Lower lobe of right lung (tissue), 2 donors: ENCODE results near the gene BPIFB3. TPM values are rescaled to one million over a fixed set of nuclear protein-coding genes. Genes with fewer than 3 reads are reported as not detected.

Source experiments
- ATAC-seq, 2 donors: fragments of 200-7000 bp; cut with Tn5 transposase; one replicate each; pipeline ENCODE4 v1.9.1; 2020 to 2022; ENCODE audit warnings: mild to moderate bottlenecking in 2 of 2, moderate library complexity in 2 of 2
- DNase-seq: peaks from one replicate; pipeline ENCODE4 v3.0.0-alpha.2; 2020
- H3K27ac ChIP-seq: fragments of 200-600 bp; one replicate; pipeline ENCODE4 v1.8.0; 2022
- H3K27me3 ChIP-seq: fragments of 200-600 bp; one replicate; pipeline ENCODE4 v1.8.0; 2022; ENCODE audit warnings: low read depth
- H3K36me3 ChIP-seq: fragments of 200-600 bp; one replicate; pipeline ENCODE4 v1.8.0; 2022; ENCODE audit warnings: mild to moderate bottlenecking
- H3K4me1 ChIP-seq: fragments of 200-600 bp; one replicate; pipeline ENCODE4 v1.8.0; 2022
- H3K4me3 ChIP-seq: fragments of 200-600 bp; one replicate; pipeline ENCODE4 v1.8.0; 2022; ENCODE audit warnings: mild to moderate bottlenecking
- H3K9me3 ChIP-seq: fragments of 200-600 bp; one replicate; pipeline ENCODE4 v1.8.0; 2022
- CTCF ChIP-seq: fragments of 200-600 bp; IDR thresholded peaks from one replicate; pipeline ENCODE4 v1.8.0; 2022; ENCODE audit warnings: antibody characterized with exemption, mild to moderate bottlenecking
- intact Hi-C: fragments of 100-400 bp; cut with DNase I; formaldehyde crosslinking; loops from one replicate; pipeline ENCODE4 v1.11.0; 2022
- total RNA-seq: library from RNA; stranded (reverse); fragmentation: NEBNext Ultra II Directional; extraction: Animal tissue kit (Norgen Biotek cat#: 25700); gene quantifications from one replicate; pipeline ENCODE4 v1.2.1, GENCODE V29; 2021
- donor health status: DM: no; HTN: yes; CAD: no; lungs with severe emphysema.

The BPIFB3 gene
- total RNA-seq, 1 donor from 2014 or later, result not detected

GRCh38 chr20:33007376-33008335, 46.0 kb upstream of the BPIFB3 start, which contains the start of gene BPIFB2:
Gene BPIFB2, plus strand, starts transcription at chr20:33007704. Its CDS starts 871 bp downstream, at chr20:33008575.
- no peaks in the 10 kb centered on the region for H3K36me3 ChIP-seq
- H3K4me1 ChIP-seq, result no peaks in the 10 kb centered on the region
- H3K4me3 ChIP-seq, result no peak within 1 kb of the TSS
- intact Hi-C loops, result no loop called here
- no peaks in the 10 kb centered on the region for H3K27me3 ChIP-seq
- no peak for TF ChIP-seq CTCF
- no peak for ATAC-seq
- H3K9me3 ChIP-seq, result peaks cover 5% of the 10 kb centered on the region
- no peak within 1 kb of the TSS for H3K27ac ChIP-seq
- no peak for DNase-seq

DNA sequence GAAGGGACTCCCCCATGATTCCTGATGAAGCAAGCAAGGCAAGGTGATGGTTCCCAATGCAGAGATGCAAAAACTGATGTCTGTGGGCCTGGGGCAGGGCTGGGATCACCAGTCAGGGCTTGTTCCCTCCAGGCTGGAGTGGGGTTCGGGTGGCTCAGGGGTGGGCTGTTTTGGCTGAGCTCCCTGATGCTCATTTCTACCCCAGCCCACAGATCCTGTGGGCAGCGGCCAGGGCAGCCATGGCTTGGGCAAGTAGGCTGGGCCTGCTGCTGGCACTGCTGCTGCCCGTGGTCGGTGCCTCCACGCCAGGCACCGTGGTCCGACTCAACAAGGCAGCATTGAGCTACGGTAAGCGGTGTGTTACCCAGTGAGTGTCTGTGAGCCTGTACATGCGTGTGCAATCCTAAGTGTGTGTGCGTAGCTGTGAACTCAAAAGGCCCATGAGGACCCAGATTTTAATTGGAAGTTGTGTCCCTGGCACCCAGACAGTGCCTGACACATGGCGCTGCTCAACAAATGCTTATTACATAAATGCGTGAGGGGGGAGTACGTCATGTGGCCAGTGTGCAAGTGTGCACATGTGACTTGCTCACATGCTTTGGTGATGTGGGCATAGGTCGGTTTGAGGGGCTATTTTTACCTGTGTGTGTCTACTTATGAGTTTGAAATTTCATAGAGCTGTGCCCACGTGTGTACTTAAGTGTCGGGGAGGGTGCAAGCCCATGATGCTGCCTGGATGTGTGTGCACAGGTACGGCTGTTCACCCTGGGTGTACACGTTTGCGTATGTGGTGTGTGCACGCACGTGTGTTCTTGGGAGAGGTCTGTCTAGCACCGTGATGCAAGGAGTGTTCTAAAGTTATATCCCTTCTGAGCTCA, 45.1 kb upstream of the BPIFB3 start:
- Histone ChIP-seq H3K27me3 (no peaks in the 10 kb centered on the region), H3K4me3 (no peak overlapping the region), H3K27ac (no peak overlapping the region), H3K4me1 (no peaks in the 10 kb centered on the region), H3K9me3 (peaks cover 5% of the 10 kb centered on the region), H3K36me3 (no peaks in the 10 kb centered on the region)
- no peak for DNase-seq
- no peak for ATAC-seq
- no peak for TF ChIP-seq CTCF
- intact Hi-C loops, result no loop called here

DNA sequence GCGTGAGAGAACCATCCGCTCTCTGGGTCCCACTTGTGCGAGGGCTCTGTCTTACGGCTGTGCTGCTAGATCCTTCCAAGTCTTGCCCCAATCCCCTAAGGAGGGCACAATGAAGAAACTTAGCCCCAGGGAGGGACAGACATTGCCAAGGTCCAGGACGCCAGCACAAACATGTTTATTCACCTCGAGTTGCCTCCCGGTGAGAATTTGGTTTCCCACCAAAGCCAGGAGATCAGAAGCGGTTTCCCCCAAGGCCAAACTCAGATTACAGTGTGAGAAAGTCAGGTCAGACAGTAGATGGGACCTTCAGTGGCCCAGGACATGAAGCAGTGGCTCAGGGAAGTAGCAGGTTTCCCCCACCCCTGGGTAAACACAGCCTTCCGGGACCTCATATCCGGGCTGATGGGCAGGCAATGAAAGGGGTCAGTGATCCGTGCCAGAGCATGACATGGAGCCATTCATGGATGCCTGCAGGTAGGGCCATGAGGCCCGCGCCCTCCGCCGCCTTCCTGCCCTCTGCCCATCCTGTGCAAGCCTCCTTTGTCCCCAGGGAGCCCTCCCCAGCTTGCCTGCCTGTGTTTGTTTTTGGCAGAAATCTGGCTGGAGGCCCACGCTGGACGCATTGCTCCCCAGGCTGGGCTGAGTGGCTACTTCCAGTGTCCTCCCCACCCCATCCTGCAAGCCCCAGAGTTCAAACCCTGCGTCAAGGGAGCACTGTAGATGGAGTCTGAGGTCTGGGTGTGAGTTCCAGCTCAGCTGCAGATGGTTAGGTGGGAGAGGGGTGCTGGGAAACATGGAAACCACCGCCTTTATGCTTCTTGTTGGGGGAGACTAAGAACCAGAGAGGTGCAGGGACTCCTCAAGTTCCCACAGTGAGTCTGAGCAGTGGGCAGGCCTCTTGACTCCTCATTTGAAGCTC, 44.2 kb upstream of the BPIFB3 start:
- no peak for TF ChIP-seq CTCF
- no peak for DNase-seq
- H3K27ac ChIP-seq, result no peak overlapping the region
- no peak for ATAC-seq
- H3K4me3 ChIP-seq, result no peak overlapping the region
- intact Hi-C loops, result no loop called here
- no peaks in the 10 kb centered on the region for H3K27me3 ChIP-seq
- peaks cover 5% of the 10 kb centered on the region for H3K9me3 ChIP-seq
- no peaks in the 10 kb centered on the region for H3K36me3 ChIP-seq
- H3K4me1 ChIP-seq, result no peaks in the 10 kb centered on the region

DNA sequence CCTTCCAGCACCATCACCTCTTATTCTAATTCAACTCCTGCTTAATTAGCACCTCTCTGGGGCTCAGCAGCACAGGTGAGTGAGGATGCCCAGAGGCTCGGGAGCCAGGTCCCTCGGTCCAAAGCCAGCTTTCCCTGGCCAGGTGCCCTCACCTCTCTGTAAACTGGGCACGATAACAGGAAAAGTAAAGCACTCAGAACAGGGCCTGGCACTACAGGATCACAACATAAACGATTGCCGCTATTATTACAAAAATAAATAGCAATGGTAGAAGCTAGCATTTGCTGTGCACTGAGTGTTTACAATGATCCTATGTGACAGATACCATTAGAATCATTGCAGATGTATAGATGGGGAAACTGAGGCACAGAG, 43.6 kb upstream of the BPIFB3 start:
- ATAC-seq (no peak), DNase-seq (no peak)
- H3K4me3 ChIP-seq, result no peak overlapping the region
- TF ChIP-seq CTCF, result no peak
- H3K27me3 ChIP-seq, result no peaks in the 10 kb centered on the region
- intact Hi-C loops, result no loop called here
- H3K36me3 ChIP-seq, result no peaks in the 10 kb centered on the region
- H3K27ac ChIP-seq, result no peak overlapping the region
- peaks cover 4% of the 10 kb centered on the region for H3K9me3 ChIP-seq
- H3K4me1 ChIP-seq, result no peaks in the 10 kb centered on the region
